GM19463 (cell line): ENCODE data around the gene KCNMB2.
A peak's percentile ranks its signal among the peaks of the same experiment; 100 is the strongest.

ENCODE experiments used
- ATAC-seq: cut with Tn5 transposase; IDR thresholded peaks from one replicate; pipeline ENCODE4 v1.9.1; 2021; ENCODE audit warnings: mild to moderate bottlenecking, moderate library complexity; ENCODE audit not compliant: unreplicated experiment

Gene KCNMB2

GRCh38 chr3:178536211-178537079 lies at the start of gene KCNMB2:
Gene KCNMB2 (plus strand): TSS chr3:178536436.
- no peak for ATAC-seq

GRCh38 chr3:178486903-178487302 lies 49.3 kb upstream of the KCNMB2 start:
- no peak for ATAC-seq

GRCh38 chr3:178487752-178488151 lies 48.5 kb upstream of the KCNMB2 start:
- ATAC-seq = no peak

GRCh38 chr3:178491751-178492150 lies 44.5 kb upstream of the KCNMB2 start:
- no peak for ATAC-seq

GRCh38 chr3:178492491-178492890 lies 43.7 kb upstream of the KCNMB2 start:
- ATAC-seq = no peak

GRCh38 chr3:178494386-178494785 lies 41.9 kb upstream of the KCNMB2 start:
- no peak for ATAC-seq

GRCh38 chr3:178496911-178497310 lies 39.3 kb upstream of the KCNMB2 start:
- ATAC-seq = no peak

- no peak for ATAC-seq
Measured at GRCh38 chr3:178498871-178499270, 37.4 kb upstream of the KCNMB2 start.

- ATAC-seq = no peak
Measured at GRCh38 chr3:178500631-178501030, 35.6 kb upstream of the KCNMB2 start.

- no peak for ATAC-seq
Measured at GRCh38 chr3:178504128-178504527, 32.1 kb upstream of the KCNMB2 start.

- ATAC-seq = no peak
Measured at GRCh38 chr3:178505832-178506231, 30.4 kb upstream of the KCNMB2 start.

GRCh38 chr3:178507507-178508442 lies 28.5 kb upstream of the KCNMB2 start:
- no peak for ATAC-seq

- ATAC-seq = no peak
Measured at GRCh38 chr3:178508443-178508825, 27.8 kb upstream of the KCNMB2 start.

GRCh38 chr3:178510496-178510895 lies 25.7 kb upstream of the KCNMB2 start:
- no peak for ATAC-seq

GRCh38 chr3:178512647-178513046 lies 23.6 kb upstream of the KCNMB2 start:
- no peak for ATAC-seq

- ATAC-seq = no peak
Measured at GRCh38 chr3:178513546-178514380, 22.5 kb upstream of the KCNMB2 start.

- ATAC-seq = no peak
Measured at GRCh38 chr3:178514401-178514800, 21.8 kb upstream of the KCNMB2 start.

- ATAC-seq = peak; percentile 16
Measured at GRCh38 chr3:178515076-178515744, 21.0 kb upstream of the KCNMB2 start.

- ATAC-seq = no peak
Measured at GRCh38 chr3:178517665-178518334, 18.4 kb upstream of the KCNMB2 start.
